CD4-positive, alpha-beta memory T cell (primary cell): ENCODE results near the gene LRRK1. TPM values are rescaled to one million over a fixed set of nuclear protein-coding genes. Genes with fewer than 3 reads are reported as not detected.

Experiments used
- CTCF ChIA-PET: fragments of 350-600 bp; sonication (Branson Sonifier 250); formaldehyde crosslinking; loops from one replicate; lab custom pipeline; 2021; ENCODE audit warnings: inconsistent platforms; ENCODE audit not compliant: partially characterized antibody; lab: Charles Lee
- POLR2A ChIA-PET: fragments of 350-600 bp; sonication (Branson Sonifier 250); formaldehyde crosslinking; loops from one replicate; lab custom pipeline; 2021; ENCODE audit not compliant: partially characterized antibody; lab: Charles Lee
- DNase-seq, 5 donors: peaks; one replicate each; pipeline versions ENCODE4 v3.0.0 to v3.0.0-alpha.2; 2020 to 2022; ENCODE audit warnings: mixed read lengths in 1 of 5
- H3K27ac ChIP-seq: one replicate; pipeline ENCODE4 v1.7.0; 2013; ENCODE audit warnings: low read depth, low read length
- H3K27me3 ChIP-seq: 2 replicates; pipeline ENCODE4 v1.7.0; 2013; ENCODE audit warnings: mild to moderate bottlenecking, low read length, moderate library complexity; ENCODE audit not compliant: insufficient read depth
- H3K36me3 ChIP-seq: 2 replicates; pipeline ENCODE4 v1.7.0; 2013; ENCODE audit warnings: mild to moderate bottlenecking, low read length, moderate library complexity; ENCODE audit not compliant: insufficient read depth
- H3K4me1 ChIP-seq: 2 replicates; pipeline ENCODE4 v1.7.0; 2013; ENCODE audit warnings: mild to moderate bottlenecking, low read length, moderate library complexity; ENCODE audit not compliant: insufficient read depth
- H3K4me3 ChIP-seq, 2 donors: one replicate each; pipeline ENCODE4 v1.7.0; 2013; ENCODE audit warnings: low read length in 2 of 2, mild to moderate bottlenecking in 1 of 2
- H3K9me3 ChIP-seq, 2 donors: one replicate each; pipeline ENCODE4 v1.7.0; 2013; ENCODE audit warnings: low read length in 2 of 2, control low read depth in 1 of 2; ENCODE audit not compliant: control insufficient read depth in 1 of 2
- H3K27ac Mint-ChIP-seq, 7 donors: one replicate each; pipeline ENCODE4 v1.8.0; 2020 to 2021; ENCODE audit warnings: mixed read lengths in 7 of 7, mild to moderate bottlenecking in 6 of 7, inconsistent platforms in 3 of 7, moderate library complexity in 3 of 7
- H3K27me3 Mint-ChIP-seq, 2 donors: one replicate each; pipeline ENCODE4 v1.8.0; 2020 to 2021; ENCODE audit warnings: mixed read lengths in 2 of 2
- H3K36me3 Mint-ChIP-seq, 2 donors: one replicate each; pipeline ENCODE4 v1.8.0; 2020 to 2021; ENCODE audit warnings: mixed read lengths in 2 of 2, inconsistent platforms in 1 of 2, mild to moderate bottlenecking in 1 of 2
- H3K4me1 Mint-ChIP-seq, 4 donors: one replicate each; pipeline ENCODE4 v1.8.0; 2020 to 2021; ENCODE audit warnings: mixed read lengths in 4 of 4, mild to moderate bottlenecking in 1 of 4
- H3K4me3 Mint-ChIP-seq, 8 donors: one replicate each; pipeline ENCODE4 v1.8.0; 2020 to 2021; ENCODE audit warnings: mixed read lengths in 8 of 8, mild to moderate bottlenecking in 7 of 8, moderate library complexity in 6 of 8, inconsistent platforms in 3 of 8
- H3K9me3 Mint-ChIP-seq, 8 donors: one replicate each; pipeline ENCODE4 v1.8.0; 2020 to 2021; ENCODE audit warnings: mixed read lengths in 8 of 8, mild to moderate bottlenecking in 5 of 8, inconsistent platforms in 3 of 8, moderate library complexity in 1 of 8
- intact Hi-C: fragments of 100-400 bp; cut with micrococcal nuclease; formaldehyde crosslinking; loops from one replicate; pipeline ENCODE4 v1.15.1; 2023
- polyA plus RNA-seq, 2 donors: library from polyadenylated mRNA; unstranded; fragments of 300-500 nt; fragmentation: Illumina TruSeq; gene quantifications; one replicate each; pipeline ENCODE4 v1.2.3, GENCODE V29; 2021
- total RNA-seq, 2 experiments: library from RNA; stranded (reverse); gene quantifications; one replicate each; pipeline ENCODE4 v1.2.3, GENCODE V29; 2021

Gene LRRK1
- total and polyA plus RNA-seq, 4 experiments from 2014 or later = 0.50 to 0.58 (median 0.53) TPM; not detected in 1

DNA sequence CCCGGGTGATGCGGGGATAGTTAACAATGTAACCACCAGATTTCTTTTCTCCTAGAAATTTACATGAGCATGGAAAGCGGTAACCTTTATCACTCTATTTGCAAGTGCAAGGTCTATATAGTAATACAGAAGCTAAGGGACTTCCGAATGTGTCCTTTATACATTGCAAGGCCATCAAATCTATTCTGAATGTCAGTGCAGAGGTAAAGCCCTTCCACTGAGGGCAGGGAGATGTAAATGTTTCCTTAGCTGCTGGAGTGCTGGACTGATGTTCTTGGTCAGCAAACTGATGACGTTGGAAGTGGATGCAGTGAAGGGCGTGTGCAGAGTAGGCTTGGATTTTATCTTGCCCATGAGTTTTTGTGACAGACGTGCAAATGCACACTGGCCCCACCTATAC, 33.3 kb upstream of the LRRK1 start:
- H3K36me3 Mint-ChIP-seq = no peaks in the 10 kb centered on the region
- no peak for DNase-seq
- H3K27ac Mint-ChIP-seq = no peak overlapping the region
- no peak overlapping the region for H3K27ac ChIP-seq
- H3K27me3 Mint-ChIP-seq = peaks cover 50 to 53% of the 10 kb centered on the region in 2 donors
- ChIA-PET CTCF (no interaction called here), POLR2A (no interaction called here)
- no peak overlapping the region for H3K4me3 Mint-ChIP-seq
- H3K4me1 ChIP-seq = no peaks in the 10 kb centered on the region
- H3K27me3 ChIP-seq = peaks cover 5% of the 10 kb centered on the region
- no peaks in the 10 kb centered on the region for H3K9me3 Mint-ChIP-seq
- no peaks in the 10 kb centered on the region for H3K36me3 ChIP-seq
- no peaks in the 10 kb centered on the region for H3K9me3 ChIP-seq
- H3K4me1 Mint-ChIP-seq = peaks cover under 1 to 5% (median 4%) of the 10 kb centered on the region in 4 donors
- intact Hi-C loops = no loop called here
- no peak overlapping the region for H3K4me3 ChIP-seq

DNA sequence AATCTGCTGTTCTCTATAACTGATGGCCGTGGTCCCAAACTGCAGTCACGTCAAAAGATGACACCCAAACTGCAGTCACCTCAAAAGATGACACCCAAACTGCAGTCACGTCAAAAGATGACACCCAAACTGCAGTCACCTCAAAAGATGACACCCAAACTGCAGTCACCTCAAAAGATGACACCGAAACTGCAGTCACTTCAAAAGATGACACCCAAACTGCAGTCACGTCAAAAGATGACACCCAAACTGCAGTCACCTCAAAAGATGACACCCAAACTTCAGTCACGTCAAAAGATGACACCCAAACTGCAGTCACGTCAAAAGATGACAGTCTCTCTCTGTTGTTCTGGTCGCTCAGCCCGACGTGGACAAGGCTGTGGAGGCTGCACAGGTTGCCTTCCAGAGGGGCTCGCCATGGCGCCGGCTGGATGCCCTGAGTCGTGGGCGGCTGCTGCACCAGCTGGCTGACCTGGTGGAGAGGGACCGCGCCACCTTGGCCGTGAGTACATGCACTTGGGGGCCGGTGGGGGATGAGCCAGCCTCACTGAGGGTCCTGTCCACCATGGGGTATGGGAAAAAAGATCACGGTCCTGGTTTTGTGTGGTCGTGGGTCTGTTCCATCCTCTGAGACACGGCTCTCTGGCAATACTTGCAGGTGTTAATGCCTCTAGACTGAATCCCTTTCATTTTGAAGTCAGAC, 31.8 kb upstream of the LRRK1 start:
- H3K36me3 Mint-ChIP-seq = no peaks in the 10 kb centered on the region
- H3K4me3 Mint-ChIP-seq = no peak overlapping the region
- Histone ChIP-seq H3K9me3 (no peaks in the 10 kb centered on the region), H3K4me1 (no peaks in the 10 kb centered on the region), H3K27ac (no peak overlapping the region), H3K27me3 (peaks cover 8% of the 10 kb centered on the region), H3K4me3 (no peak overlapping the region), H3K36me3 (no peaks in the 10 kb centered on the region)
- peaks cover 45 to 51% of the 10 kb centered on the region in 2 donors for H3K27me3 Mint-ChIP-seq
- no peak for DNase-seq
- H3K27ac Mint-ChIP-seq = no peak overlapping the region
- intact Hi-C loops = no loop called here
- POLR2A ChIA-PET = no interaction called here
- H3K9me3 Mint-ChIP-seq = no peaks in the 10 kb centered on the region
- CTCF ChIA-PET = no interaction called here
- H3K4me1 Mint-ChIP-seq = peaks cover 0 to 4% (median 0%) of the 10 kb centered on the region in 4 donors

- H3K27me3 ChIP-seq = peaks cover 8% of the 10 kb centered on the region
Measured at GRCh38 chr15:100889385-100890050, 29.6 kb upstream of the LRRK1 start.

DNA sequence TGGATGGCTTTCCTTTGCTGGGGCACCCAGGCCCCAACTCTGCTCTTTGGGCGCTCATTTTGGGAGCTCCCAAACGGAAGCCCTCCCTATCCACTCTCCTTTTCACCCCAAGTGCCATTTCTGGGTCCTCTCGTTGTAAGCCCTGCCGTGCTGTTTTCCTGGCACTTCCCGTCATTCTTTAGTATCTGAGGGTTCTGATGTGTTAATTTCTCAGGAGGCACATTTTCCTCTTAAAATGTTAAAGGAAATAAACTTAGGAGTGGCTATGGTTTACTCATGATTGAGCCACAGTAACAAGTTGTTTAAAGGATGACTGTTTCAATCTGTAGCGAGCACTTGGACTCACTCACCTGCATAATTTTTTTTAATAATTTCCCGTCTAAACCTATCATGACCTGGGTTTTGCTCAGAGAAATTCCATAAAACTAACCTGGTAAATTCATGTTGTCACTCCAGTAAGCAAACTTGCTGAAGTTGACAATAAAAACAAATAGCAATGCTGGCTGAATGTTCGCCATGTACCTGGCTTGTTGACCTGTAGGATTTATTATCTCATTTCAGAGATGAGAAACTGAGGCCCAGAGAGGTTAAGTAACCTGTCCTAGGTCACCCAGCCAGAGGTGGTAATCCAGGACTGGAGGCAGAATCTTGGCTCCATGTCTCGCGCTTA, 29.0 kb upstream of the LRRK1 start:
- Mint-ChIP-seq H3K27ac (no peak overlapping the region), H3K4me1 (peaks cover 0 to 4% (median 0%) of the 10 kb centered on the region in 4 donors), H3K36me3 (no peaks in the 10 kb centered on the region), H3K9me3 (no peaks in the 10 kb centered on the region), H3K4me3 (peak overlapping the region in 1 of 8 donors; percentile 45), H3K27me3 (peaks cover 38 to 46% of the 10 kb centered on the region in 2 donors)
- no peak overlapping the region for H3K27ac ChIP-seq
- intact Hi-C loops = no loop called here
- no peak overlapping the region for H3K4me3 ChIP-seq
- no peak for DNase-seq
- ChIA-PET POLR2A (no interaction called here), CTCF (no interaction called here)
- no peaks in the 10 kb centered on the region for H3K36me3 ChIP-seq
- H3K27me3 ChIP-seq = peaks cover 8% of the 10 kb centered on the region
- H3K4me1 ChIP-seq = no peaks in the 10 kb centered on the region
- no peaks in the 10 kb centered on the region for H3K9me3 ChIP-seq

More at GRCh38 chr15:100889385-100890050, 29.6 kb upstream of the LRRK1 start:
- H3K9me3 ChIP-seq = no peaks in the 10 kb centered on the region
- no peak for DNase-seq
- Mint-ChIP-seq H3K4me3 (no peak overlapping the region), H3K9me3 (no peaks in the 10 kb centered on the region), H3K36me3 (no peaks in the 10 kb centered on the region), H3K27me3 (peaks cover 42 to 49% of the 10 kb centered on the region in 2 donors), H3K27ac (no peak overlapping the region), H3K4me1 (peaks cover 0 to 4% (median 0%) of the 10 kb centered on the region in 4 donors)
- H3K4me3 ChIP-seq = no peak overlapping the region
- intact Hi-C loops = no loop called here
- no peaks in the 10 kb centered on the region for H3K36me3 ChIP-seq
- no peak overlapping the region for H3K27ac ChIP-seq
- CTCF ChIA-PET = interaction anchor here (1.7 kb wide), 1 partner anchor 117 kb away, joined by 5 read pairs; no protein-coding TSS in a partner anchor
- H3K4me1 ChIP-seq = no peaks in the 10 kb centered on the region
- POLR2A ChIA-PET = no interaction called here

GRCh38 chr15:100890850-100891249, 28.3 kb upstream of the LRRK1 start:
- DNase-seq = no peak
- no peaks in the 10 kb centered on the region for H3K36me3 ChIP-seq
- no peak overlapping the region for H3K4me3 Mint-ChIP-seq
- H3K27ac ChIP-seq = no peak overlapping the region
- peaks cover 0 to 4% (median 0%) of the 10 kb centered on the region in 4 donors for H3K4me1 Mint-ChIP-seq
- no peaks in the 10 kb centered on the region for H3K4me1 ChIP-seq
- no peaks in the 10 kb centered on the region for H3K9me3 Mint-ChIP-seq
- peaks cover 8% of the 10 kb centered on the region for H3K27me3 ChIP-seq
- H3K27ac Mint-ChIP-seq = no peak overlapping the region
- H3K4me3 ChIP-seq = no peak overlapping the region
- CTCF ChIA-PET = no interaction called here
- intact Hi-C loops = no loop called here
- no peaks in the 10 kb centered on the region for H3K9me3 ChIP-seq
- POLR2A ChIA-PET = no interaction called here
- no peaks in the 10 kb centered on the region for H3K36me3 Mint-ChIP-seq
- peaks cover 37 to 41% of the 10 kb centered on the region in 2 donors for H3K27me3 Mint-ChIP-seq

DNA sequence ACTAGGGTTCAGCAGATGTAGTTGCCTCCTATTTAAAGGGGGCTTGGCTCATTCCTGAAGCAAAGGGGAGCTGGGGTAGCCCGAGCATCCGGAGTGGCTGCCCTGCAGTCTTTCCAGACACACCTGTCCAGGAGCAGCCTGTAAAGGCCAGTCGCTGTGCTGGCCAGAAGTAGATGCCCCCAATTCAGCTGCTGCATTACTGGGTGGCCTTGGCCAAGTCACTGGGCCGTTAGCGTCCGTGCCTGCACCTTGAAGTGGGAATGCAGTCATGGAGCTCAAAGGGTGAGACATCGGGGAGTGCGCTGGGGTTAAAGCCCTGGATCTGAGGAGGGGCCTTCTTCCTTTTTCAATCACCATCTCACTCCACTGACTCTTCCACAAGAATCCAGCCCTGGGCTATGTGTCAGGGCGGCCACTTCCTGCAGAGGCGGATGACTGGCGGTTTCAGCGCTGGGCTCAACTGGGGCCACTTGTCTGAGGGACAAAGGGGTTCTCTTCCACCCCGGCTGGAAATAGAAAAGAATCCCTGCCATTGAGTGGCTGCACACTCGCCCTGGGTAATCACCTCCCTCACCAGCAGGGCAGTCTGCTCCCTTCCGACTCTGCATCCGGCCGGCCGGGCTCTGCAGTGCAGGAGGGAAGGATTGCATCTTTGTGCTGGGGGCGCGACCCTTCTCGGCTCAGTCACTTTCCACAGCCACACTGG, 27.7 kb upstream of the LRRK1 start:
- no peak overlapping the region for H3K27ac ChIP-seq
- Mint-ChIP-seq H3K4me3 (no peak overlapping the region), H3K27ac (no peak overlapping the region), H3K36me3 (no peaks in the 10 kb centered on the region), H3K27me3 (peaks cover 35 to 41% of the 10 kb centered on the region in 2 donors), H3K4me1 (peaks cover 0 to 4% (median 0%) of the 10 kb centered on the region in 4 donors), H3K9me3 (no peaks in the 10 kb centered on the region)
- intact Hi-C loops = no loop called here
- H3K4me3 ChIP-seq = no peak overlapping the region
- no peak for DNase-seq
- ChIA-PET POLR2A (no interaction called here), CTCF (no interaction called here)
- no peaks in the 10 kb centered on the region for H3K36me3 ChIP-seq
- H3K9me3 ChIP-seq = no peaks in the 10 kb centered on the region
- peaks cover 8% of the 10 kb centered on the region for H3K27me3 ChIP-seq
- H3K4me1 ChIP-seq = no peaks in the 10 kb centered on the region

DNA sequence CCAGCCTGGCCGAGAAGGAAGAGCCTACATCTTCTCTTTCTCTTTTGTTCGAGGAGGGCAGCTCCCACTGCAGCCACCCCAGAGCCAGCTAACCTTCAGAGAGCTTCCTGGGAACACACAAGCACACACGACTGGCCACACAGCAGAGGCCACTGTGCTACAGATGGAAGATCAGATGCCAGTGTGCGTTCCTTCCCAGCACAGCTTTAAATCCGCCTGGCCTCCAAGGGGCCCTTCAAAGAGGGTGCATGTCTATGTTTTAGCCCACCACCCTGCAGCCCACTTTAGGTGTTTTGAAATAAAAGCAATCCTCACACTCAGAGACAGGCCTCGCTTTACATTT, 27.2 kb upstream of the LRRK1 start:
- ChIA-PET CTCF (no interaction called here), POLR2A (no interaction called here)
- H3K4me3 Mint-ChIP-seq = no peak overlapping the region
- H3K9me3 ChIP-seq = no peaks in the 10 kb centered on the region
- H3K4me1 Mint-ChIP-seq = peaks cover 0 to 4% (median 0%) of the 10 kb centered on the region in 4 donors
- DNase-seq = no peak
- no peak overlapping the region for H3K27ac Mint-ChIP-seq
- no peaks in the 10 kb centered on the region for H3K4me1 ChIP-seq
- H3K36me3 Mint-ChIP-seq = no peaks in the 10 kb centered on the region
- intact Hi-C loops = no loop called here
- H3K9me3 Mint-ChIP-seq = no peaks in the 10 kb centered on the region
- peaks cover 8% of the 10 kb centered on the region for H3K27me3 ChIP-seq
- peaks cover 34 to 41% of the 10 kb centered on the region in 2 donors for H3K27me3 Mint-ChIP-seq
- H3K4me3 ChIP-seq = no peak overlapping the region
- no peak overlapping the region for H3K27ac ChIP-seq
- H3K36me3 ChIP-seq = no peaks in the 10 kb centered on the region
